GM19023 (cell line): ENCODE measurements around the gene ADAM15.

Experiments used
- ATAC-seq: cut with Tn5 transposase; IDR thresholded peaks from one replicate; pipeline ENCODE4 v1.9.1; 2021; ENCODE audit warnings: mild to moderate bottlenecking, moderate library complexity; ENCODE audit not compliant: unreplicated experiment

The ADAM15 gene

DNA sequence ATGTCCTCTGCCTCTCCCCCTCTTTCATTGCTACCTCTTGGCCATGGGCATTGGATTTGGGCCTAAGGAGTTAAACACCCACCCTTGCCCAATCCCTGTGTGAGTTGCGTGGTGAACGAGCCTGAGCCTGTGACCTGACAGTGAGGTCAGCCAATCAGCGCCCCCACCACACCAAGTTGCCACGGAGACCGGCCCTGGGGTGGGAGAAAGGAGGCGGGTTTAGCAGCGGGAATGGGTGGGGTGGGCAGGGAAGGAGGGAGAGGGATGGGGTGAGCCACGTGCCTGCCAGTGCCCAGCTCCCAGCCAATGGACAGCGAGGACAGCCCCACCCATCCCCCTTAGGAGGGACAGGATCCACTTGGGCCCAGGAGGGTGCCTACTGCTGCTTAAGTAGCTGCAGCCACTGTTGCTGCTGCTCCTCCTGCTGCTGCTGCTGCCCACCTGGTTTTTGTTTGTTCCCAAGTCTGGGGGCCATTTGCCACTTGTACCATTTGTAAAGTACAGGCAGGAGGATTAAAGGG, 39.0 kb upstream of the ADAM15 start:
- ATAC-seq: no peak

- no peak for ATAC-seq
Measured at GRCh38 chr1:155012776-155013602, 38.1 kb upstream of the ADAM15 start.

DNA sequence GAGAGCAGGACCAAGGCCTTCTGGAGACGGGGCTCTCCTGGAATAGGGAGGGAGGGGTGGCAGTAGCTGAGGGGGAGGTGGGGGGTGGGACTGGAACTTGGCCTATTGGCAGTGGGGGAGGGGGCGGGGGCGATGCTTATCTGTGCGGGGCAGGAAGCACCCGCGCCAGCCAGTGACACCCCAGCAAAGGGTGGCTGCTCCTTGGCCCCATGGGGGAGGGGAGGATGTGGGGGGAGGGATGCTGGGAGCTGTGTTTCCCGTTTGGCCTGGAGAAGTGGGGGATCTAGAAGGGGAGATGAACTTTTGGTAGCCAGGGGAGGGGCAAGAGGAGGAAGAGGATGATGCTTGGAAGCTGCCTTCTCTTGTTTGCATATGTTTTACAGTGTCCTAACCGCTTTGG, 37.5 kb upstream of the ADAM15 start:
- ATAC-seq: no peak

- no peak for ATAC-seq
Measured at GRCh38 chr1:155014709-155015508, 36.2 kb upstream of the ADAM15 start.

- ATAC-seq: no peak
Measured at GRCh38 chr1:155015527-155016230, 35.4 kb upstream of the ADAM15 start.

- no peak for ATAC-seq
Measured at GRCh38 chr1:155016231-155016831, 34.8 kb upstream of the ADAM15 start.

DNA sequence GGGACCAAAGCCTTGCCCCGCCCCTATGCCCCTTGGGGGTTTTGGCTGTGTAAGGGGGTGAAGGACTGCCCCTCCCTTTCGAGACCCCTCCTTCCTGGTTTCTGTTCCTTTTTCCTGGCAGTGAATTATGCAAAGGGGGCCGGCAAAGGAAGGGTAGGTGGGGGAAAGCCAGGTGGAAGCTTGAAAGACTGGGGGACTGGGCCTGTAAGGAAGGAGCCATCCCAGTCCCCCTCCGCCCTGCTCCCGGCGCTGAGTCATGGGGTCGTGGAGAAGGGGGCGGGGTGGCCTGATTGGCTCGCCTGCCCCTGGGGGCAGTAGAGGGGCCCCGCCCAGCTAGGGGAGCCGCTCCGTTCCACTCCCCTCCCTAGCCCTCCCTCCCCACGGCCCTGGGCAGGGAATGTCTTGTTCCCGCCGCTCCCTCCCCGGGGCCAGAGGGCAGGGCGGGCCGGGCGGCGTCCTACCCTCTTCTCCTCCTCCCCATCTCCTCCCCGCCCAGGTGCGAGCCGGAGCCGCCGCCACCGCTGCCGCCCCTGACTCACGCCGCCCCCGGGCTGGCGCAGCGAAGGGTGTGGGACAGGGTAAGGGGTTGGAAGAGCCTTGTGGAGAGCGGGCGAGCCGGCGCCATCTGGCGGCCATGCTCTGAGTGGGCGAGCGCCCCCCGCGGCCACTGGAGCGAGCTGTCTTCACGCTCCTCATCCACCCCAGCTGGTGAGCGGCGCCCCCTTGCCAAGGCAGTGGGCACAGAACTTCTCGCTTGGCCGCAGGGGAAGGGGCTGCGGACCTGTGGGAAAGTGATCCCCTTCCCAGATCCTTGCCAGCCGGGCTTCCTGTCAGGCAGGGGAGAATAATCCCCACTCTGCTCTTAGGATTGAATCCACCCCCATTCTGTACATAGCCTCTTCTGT, 33.8 kb upstream of the ADAM15 start:
- ATAC-seq: peak; percentile 80

DNA sequence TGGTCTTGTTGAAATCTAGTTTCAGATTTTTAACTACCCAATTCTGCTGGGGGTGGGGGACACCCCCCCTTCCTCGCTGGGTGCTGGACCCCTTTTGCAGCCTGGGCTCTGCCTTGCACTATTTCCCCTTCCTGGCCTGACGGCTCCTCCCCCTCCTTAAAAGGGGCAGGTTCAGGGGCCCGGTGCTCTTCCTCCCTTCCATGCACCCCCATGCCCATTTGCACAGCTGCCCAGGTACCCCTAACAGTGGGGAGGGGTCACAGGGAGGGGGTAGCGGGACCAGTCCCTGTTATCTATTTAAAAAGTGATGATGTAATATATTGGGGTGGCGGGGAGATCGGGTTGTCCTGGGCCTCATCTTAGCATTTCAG, 33.2 kb upstream of the ADAM15 start:
- no peak for ATAC-seq

DNA sequence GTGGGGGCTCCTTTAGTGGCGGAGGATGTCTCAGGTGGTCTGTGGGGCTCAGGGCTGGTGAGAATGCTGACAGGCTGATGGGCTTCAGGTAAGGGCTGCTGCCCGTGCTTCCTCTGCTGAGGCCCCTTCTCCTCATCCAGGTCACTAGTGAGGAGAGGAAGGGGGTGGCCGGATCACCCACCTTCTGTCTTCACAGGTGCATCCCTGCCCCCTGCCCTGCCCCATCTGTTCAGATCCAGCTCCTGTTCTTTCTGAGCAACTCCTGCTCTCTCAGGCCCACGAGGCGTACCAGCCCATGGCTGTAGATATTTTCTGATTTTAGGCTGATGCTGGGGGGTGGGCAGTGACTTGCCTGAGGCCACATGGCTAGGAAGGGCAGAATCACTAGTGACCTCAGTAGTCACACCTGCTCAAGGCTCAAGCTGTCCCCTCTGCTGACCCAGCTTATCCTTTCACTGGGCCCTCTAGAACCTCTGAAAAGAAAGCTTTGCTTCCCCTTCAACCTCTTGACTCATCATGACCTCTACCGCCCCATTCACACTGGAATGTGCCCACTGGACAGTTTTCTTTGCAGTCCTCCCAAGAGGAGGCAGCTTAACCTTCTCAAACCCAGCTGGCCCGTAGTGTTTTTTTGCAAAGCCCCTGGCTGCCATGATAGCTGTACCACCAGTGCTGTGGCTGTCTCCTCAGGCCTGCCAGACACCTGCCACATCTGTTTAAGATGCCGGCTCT, 32.3 kb upstream of the ADAM15 start:
- no peak for ATAC-seq

DNA sequence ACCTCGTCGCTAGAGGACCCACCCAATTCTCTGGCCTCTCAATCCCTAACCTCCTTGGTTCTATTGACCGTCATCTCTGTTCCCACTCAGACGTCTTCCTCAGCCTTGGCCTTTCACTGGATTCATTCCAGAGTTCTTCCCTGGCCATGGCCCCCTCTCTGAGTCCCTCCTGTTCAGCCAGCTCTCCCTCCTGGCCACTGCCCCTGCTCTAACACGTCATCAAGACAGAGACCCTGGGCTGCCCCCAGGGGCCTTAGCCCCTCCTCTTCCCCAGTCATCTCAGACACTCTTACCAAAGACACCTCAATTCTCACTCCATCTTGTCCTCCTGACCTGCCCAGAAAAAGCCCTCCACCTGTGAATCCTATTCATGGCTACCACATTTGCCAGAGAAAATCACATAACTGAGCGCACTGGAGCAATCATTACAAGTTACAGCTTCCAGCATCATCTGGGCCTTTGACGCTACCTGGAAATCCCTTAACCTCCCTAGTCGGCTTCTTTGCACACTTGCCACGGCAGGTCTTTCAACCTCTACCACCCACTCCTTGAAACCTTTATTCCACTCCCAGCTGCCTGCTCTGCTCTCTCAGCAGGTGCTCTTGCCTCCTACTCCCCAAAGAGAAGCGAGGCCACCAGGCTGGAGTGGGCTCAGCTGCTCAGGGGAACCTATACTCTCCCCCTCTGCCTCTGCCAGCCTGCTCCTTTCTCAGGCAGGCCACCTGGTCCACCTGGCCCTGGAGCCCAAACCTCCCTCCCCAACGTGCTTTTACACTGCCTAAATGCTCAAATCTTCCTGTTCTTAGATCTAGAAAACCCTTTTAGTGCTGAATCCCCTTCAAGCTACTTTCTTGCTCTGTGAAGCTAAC, 31.5 kb upstream of the ADAM15 start:
- ATAC-seq: no peak

DNA sequence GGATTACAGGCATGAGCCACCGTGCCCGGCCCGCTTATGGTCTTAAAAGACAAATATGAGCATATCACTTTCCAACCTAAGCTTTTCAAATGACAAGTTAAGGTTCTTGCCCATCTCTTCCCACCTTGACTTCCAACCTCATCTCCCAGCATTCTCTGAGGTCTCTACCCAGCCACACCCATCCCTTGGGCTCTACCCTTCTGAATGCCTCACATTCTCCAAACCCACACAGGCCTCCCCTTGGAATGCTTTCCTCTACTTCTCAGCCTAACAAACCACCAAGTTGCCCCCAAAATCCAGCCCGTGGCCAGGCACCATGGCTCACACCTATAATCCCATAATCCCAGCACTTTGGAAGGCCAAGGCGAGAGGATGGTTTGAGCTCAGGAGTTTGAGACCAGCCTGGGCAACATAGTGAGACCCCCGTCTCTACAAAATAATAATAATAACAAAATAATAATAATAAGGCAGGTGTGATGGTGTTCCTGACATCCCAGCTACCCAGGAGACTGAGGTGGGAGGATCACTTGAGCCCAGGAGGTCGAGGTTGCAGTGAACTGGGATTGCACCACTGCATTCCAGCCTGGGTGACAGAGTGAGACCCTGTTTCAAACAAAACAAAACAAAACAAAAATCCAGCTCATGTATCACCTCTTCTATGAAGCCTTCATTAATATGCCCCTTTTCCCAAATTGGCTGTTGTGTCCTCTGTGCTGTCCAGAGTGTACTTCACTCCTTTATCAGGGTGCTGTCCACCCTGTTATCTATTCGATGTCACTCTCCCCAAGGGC, 28.8 kb upstream of the ADAM15 start:
- ATAC-seq: no peak

- ATAC-seq: no peak
Measured at GRCh38 chr1:155022927-155023236, 28.2 kb upstream of the ADAM15 start.

- no peak for ATAC-seq
Measured at GRCh38 chr1:155023627-155024026, 27.5 kb upstream of the ADAM15 start.

- ATAC-seq: no peak
Measured at GRCh38 chr1:155024315-155024714, 26.8 kb upstream of the ADAM15 start.

DNA sequence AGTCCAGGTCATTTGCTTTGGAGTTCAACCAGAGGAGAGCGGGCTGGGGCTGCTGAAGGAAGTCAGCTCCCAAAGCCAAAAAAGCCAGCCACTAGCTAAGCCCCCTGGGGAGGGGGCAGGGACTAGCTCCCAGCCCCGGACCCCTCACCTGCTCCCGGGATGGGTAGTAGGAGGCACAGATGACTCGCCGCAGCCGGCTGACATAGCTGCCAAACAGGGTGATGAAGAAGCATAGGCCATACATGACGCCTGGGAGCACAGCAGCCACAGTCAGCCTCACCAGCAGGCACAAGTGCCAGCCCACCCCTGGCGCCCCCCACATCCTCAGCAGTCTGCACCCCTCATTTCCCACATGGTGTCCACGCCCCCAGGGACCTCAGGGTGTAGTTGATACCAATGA, 25.0 kb upstream of the ADAM15 start:
- ATAC-seq: no peak

DNA sequence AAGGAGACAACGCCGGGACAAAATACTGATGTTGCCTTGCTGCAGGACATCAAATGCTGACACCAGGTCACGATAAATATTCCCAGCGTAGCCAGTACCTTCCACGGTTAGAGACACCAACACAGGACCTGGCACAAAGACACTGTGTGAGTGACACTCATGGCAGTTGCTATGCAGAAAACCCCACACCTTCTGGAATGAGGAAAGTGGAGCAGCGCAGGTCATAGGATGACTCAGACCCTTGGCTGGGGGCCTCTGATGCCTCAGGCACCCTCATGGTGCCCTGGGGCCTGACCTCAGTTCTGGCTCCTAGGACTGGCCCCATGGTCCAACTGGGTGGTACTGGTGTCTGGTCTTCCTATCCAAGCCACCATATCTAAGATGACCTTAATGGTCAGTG, 24.5 kb upstream of the ADAM15 start:
- no peak for ATAC-seq

- no peak for ATAC-seq
Measured at GRCh38 chr1:155029513-155030242, 21.4 kb upstream of the ADAM15 start.
